ENCODE data around the gene PPP2R5C. TPM values are rescaled to one million over a fixed set of nuclear protein-coding genes. Genes with fewer than 3 reads are reported as not detected.

PPP2R5C gene
- total and polyA plus RNA-seq, 2 of the 8 experiments (the other 6 are each of a cell fraction or from before 2014, with no cell fraction given): 49.6 to 95.9 TPM

DNA sequence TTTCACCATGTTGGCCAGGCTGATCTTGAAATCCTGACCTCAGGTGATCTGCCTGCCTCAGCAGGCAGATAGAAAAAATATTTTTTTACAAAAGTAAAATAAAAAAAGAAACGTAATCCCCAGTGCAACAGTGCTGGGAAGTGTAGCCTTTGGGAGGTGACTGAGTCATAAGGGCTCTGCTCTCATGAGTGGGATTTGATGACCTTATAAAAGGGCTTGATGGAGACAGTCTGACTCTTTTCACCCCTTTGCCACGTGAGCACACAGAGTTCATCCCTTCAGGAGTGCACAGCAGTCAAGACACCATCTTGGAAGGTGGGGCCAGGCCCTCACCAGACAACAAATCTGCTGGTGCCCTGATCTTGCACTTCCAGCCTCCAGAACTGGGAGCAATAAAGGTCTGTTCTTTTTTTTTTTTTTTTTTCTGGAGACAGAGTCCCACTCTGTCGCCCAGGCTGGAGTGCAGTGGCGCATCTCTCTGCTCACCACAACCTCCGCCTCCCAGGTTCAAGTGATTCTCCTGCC lies 178.2 kb downstream of the PPP2R5C start:
- DNase-seq (ENCODE audit: low read depth in 1 of 2, low spot score in 2 of 2): no peak
- no peaks in the 10 kb centered on the region for H3K36me3 ChIP-seq (ENCODE audit: control insufficient read depth in 2 of 4, insufficient read depth in 4 of 4, low read length in 3 of 4)
- WGBS, 2 experiments (ENCODE audit: extremely low coverage in 1 of 2, insufficient coverage in 1 of 2, insufficient read length in 1 of 2, insufficient replicate concordance in 2 of 2, low coverage in 1 of 2, low lambda C conversion rate in 2 of 2, missing lambda C conversion rate in 1 of 2): 63% methylated on average over 4 of the region's 5 CpGs; no CpG with 5 or more reads in 1 of the 2 experiments

More for the DNA sequence above, 178.2 kb downstream of the PPP2R5C start:
- Histone ChIP-seq H3K4me3 (ENCODE audit: extremely low read depth in 1 of 4, insufficient read depth in 2 of 4, low read depth in 3 of 4, low read length in 4 of 4) (no peak overlapping the region), H3K79me2 (ENCODE audit: control insufficient read depth in 1 of 2, insufficient read depth in 2 of 2, low read length in 2 of 2) (no peaks in the 10 kb centered on the region), H3K79me1 (ENCODE audit: low read depth, low read length) (no peaks in the 10 kb centered on the region; the same call in 1 of the 2 replicates), H2BK15ac (ENCODE audit: low read length) (no peak overlapping the region), H3K4me1 (replicated peaks in 1 of 4; ENCODE audit: control insufficient read depth in 3 of 4, insufficient read depth in 4 of 4, low read length in 3 of 4) (no peaks in the 10 kb centered on the region), H3K4me2 (ENCODE audit: insufficient read depth in 1 of 2, low read depth in 2 of 2, low read length in 2 of 2) (no peak overlapping the region), H2BK5ac (ENCODE audit: low read depth, low read length) (no peak overlapping the region), H3K9me3 (ENCODE audit: insufficient read depth in 2 of 2, low read depth in 1 of 2, low read length in 1 of 2) (no peaks in the 10 kb centered on the region), H4K8ac (ENCODE audit: extremely low read depth, insufficient read depth, low read length) (no peak overlapping the region), H2BK12ac (ENCODE audit: low read depth, low read length) (no peak overlapping the region), H3K18ac (ENCODE audit: extremely low read depth, low read length) (no peak overlapping the region), H3K56ac (replicated peaks; ENCODE audit: insufficient read length, low read depth, low read length) (no peak overlapping the region), H3K14ac (ENCODE audit: insufficient read length) (no peak overlapping the region), H3K4ac (replicated peaks; ENCODE audit: insufficient read length, low read depth, low read length) (no peak overlapping the region), H4K91ac (replicated peaks; ENCODE audit: insufficient read length, low read length) (no peak overlapping the region), H3K27ac (ENCODE audit: low read depth, low read length) (no peak overlapping the region), H3K9ac (replicated peaks in 1 of 4; ENCODE audit: extremely low read depth in 1 of 4, low read depth in 3 of 4, low read length in 3 of 4) (no peak overlapping the region), H2BK20ac (ENCODE audit: low read length) (no peak overlapping the region), H2AFZ (ENCODE audit: low read length) (no peak overlapping the region), H2AK5ac (ENCODE audit: low read depth, low read length) (no peak overlapping the region), H4K5ac (ENCODE audit: insufficient read length, low read depth, low read length) (no peak overlapping the region), H4K20me1 (replicated peaks in 1 of 2; ENCODE audit: control insufficient read depth in 1 of 2, insufficient read depth in 2 of 2, low read length in 2 of 2) (peaks cover 0 to 4% of the 10 kb centered on the region in 2 experiments), H2BK120ac (replicated peaks; ENCODE audit: low read depth, low read length) (no peak overlapping the region), H3K27me3 (replicated peaks in 1 of 4; ENCODE audit: control insufficient read depth in 3 of 4, extremely low read depth in 1 of 4, insufficient read depth in 3 of 4, low read length in 3 of 4) (peaks cover 16 to 49% (median 34%) of the 10 kb centered on the region in 4 experiments), H3K23me2 (ENCODE audit: low read depth, low read length) (no peaks in the 10 kb centered on the region), H3K23ac (ENCODE audit: insufficient read length) (no peak overlapping the region)
- TF ChIP-seq RBBP5 (IDR thresholded peaks at IDR 0.05; ENCODE audit: borderline replicate concordance, low read depth, low read length) (no peak), HDAC6 (IDR thresholded peaks at IDR 0.05; ENCODE audit: low read depth, low read length) (no peak), CTBP2 (IDR thresholded peaks at IDR 0.05; ENCODE audit: borderline replicate concordance, insufficient read depth, insufficient read length, low read length) (no peak), KDM5A (IDR thresholded peaks at IDR 0.05; ENCODE audit: low read length) (no peak), TAF1 (IDR thresholded peaks at IDR 0.05; ENCODE audit: low read depth, low read length) (no peak), SP1 (IDR thresholded peaks at IDR 0.05; ENCODE audit: low read depth, low read length) (no peak), RNF2 (IDR thresholded peaks at IDR 0.05; ENCODE audit: borderline replicate concordance, low read depth, low read length, missing control alignments, poor library complexity, severe bottlenecking) (no peak), CREB1 (IDR thresholded peaks at IDR 0.05) (no peak)
- TF ChIP-seq, protein P1, sequence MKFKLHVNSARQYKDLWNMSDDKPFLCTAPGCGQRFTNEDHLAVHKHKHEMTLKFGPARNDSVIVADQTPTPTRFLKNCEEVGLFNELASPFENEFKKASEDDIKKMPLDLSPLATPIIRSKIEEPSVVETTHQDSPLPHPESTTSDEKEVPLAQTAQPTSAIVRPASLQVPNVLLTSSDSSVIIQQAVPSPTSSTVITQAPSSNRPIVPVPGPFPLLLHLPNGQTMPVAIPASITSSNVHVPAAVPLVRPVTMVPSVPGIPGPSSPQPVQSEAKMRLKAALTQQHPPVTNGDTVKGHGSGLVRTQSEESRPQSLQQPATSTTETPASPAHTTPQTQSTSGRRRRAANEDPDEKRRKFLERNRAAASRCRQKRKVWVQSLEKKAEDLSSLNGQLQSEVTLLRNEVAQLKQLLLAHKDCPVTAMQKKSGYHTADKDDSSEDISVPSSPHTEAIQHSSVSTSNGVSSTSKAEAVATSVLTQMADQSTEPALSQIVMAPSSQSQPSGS (IDR thresholded peaks at IDR 0.05; ENCODE audit: low read length): no peak
- TF ChIP-seq, protein P2, sequence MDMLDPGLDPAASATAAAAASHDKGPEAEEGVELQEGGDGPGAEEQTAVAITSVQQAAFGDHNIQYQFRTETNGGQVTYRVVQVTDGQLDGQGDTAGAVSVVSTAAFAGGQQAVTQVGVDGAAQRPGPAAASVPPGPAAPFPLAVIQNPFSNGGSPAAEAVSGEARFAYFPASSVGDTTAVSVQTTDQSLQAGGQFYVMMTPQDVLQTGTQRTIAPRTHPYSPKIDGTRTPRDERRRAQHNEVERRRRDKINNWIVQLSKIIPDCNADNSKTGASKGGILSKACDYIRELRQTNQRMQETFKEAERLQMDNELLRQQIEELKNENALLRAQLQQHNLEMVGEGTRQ (IDR thresholded peaks at IDR 0.05; ENCODE audit: low read length): no peak
- POLR2A ChIA-PET (ENCODE audit: partially characterized antibody): interaction anchor here (0.8 kb wide), 1 partner anchor 220 kb away, joined by 3 read pairs; no protein-coding TSS in a partner anchor
- no peak for FAIRE-seq
- CTCF ChIA-PET (ENCODE audit: partially characterized antibody): interaction anchor here (0.7 kb wide), 1 partner anchor 132 kb away, joined by 3 read pairs; no protein-coding TSS in a partner anchor
